Mesendoderm (in vitro differentiated cells): Measurements from ENCODE around the gene PCDHGA2.
A peak's percentile ranks its signal among the peaks of the same experiment; 100 is the strongest.

Experiments
- DNase-seq: peaks from one replicate; pipeline ENCODE4 v3.0.0; 2013
- H2AK5ac ChIP-seq: 2 replicates; pipeline ENCODE4 v1.6.1; 2013; ENCODE audit warnings: low read length, inconsistent platforms
- H2BK120ac ChIP-seq: 2 replicates; pipeline ENCODE4 v1.6.1; 2013; ENCODE audit warnings: low read depth, mild to moderate bottlenecking, low read length, moderate library complexity, mixed read lengths
- H2BK15ac ChIP-seq: replicated peaks from 2 replicates; pipeline ENCODE4 v1.6.1; 2013; ENCODE audit warnings: low read depth, mild to moderate bottlenecking, moderate library complexity
- H2BK5ac ChIP-seq: 2 replicates; pipeline ENCODE4 v1.6.1; 2013; ENCODE audit warnings: low read length, inconsistent platforms
- H3K18ac ChIP-seq: 2 replicates; pipeline ENCODE4 v1.6.1; 2013; ENCODE audit warnings: mild to moderate bottlenecking, low read length, mixed read lengths
- H3K23ac ChIP-seq: one replicate; pipeline ENCODE4 v1.6.1; 2013; ENCODE audit warnings: low read length
- H3K27ac ChIP-seq: 2 replicates; pipeline ENCODE4 v1.5.1; 2013; ENCODE audit warnings: low read depth, mild to moderate bottlenecking, inconsistent platforms, low read length, moderate library complexity
- H3K27me3 ChIP-seq: 2 replicates; pipeline ENCODE4 v1.6.1; 2013; ENCODE audit warnings: low read length, control low read depth, mild to moderate bottlenecking, inconsistent platforms; ENCODE audit not compliant: insufficient read depth, poor library complexity
- H3K36me3 ChIP-seq: 2 replicates; pipeline ENCODE4 v1.6.1; 2013; ENCODE audit warnings: low read length, inconsistent platforms; ENCODE audit not compliant: control insufficient read depth, insufficient read depth
- H3K4ac ChIP-seq: one replicate; pipeline ENCODE4 v1.6.1; 2013; ENCODE audit warnings: low read depth, mild to moderate bottlenecking, low read length, moderate library complexity
- H3K4me1 ChIP-seq: 2 replicates; pipeline ENCODE4 v1.6.1; 2013; ENCODE audit warnings: low read depth, low read length, inconsistent platforms; ENCODE audit not compliant: control insufficient read depth
- H3K4me2 ChIP-seq: 2 replicates; pipeline ENCODE4 v1.6.1; 2013; ENCODE audit warnings: low read length
- H3K4me3 ChIP-seq: 2 replicates; pipeline ENCODE4 v1.5.1; 2013; ENCODE audit warnings: mild to moderate bottlenecking, low read length
- H3K56ac ChIP-seq: one replicate; pipeline ENCODE4 v1.6.1; 2013; ENCODE audit warnings: low read length
- H3K79me1 ChIP-seq: 2 replicates; pipeline ENCODE4 v1.6.1; 2013; ENCODE audit warnings: low read length, inconsistent platforms
- H3K79me2 ChIP-seq: 2 replicates; pipeline ENCODE4 v1.6.1; 2013; ENCODE audit warnings: mild to moderate bottlenecking, low read length; ENCODE audit not compliant: control insufficient read depth, insufficient read depth
- H3K9ac ChIP-seq: 2 replicates; pipeline ENCODE4 v1.6.1; 2013; ENCODE audit warnings: low read length, inconsistent platforms
- H4K5ac ChIP-seq: one replicate; pipeline ENCODE4 v1.6.1; 2013; ENCODE audit warnings: low read length
- H4K8ac ChIP-seq: one replicate; pipeline ENCODE4 v1.6.1; 2013; ENCODE audit warnings: low read depth, mild to moderate bottlenecking, control low read depth, low read length, moderate library complexity
- WGBS: extraction: QIAGEN DNeasy Blood & Tissue Kit; methylation state at CpG from one replicate; pipeline ENCODE4 v1.1.7; 2013; ENCODE audit warnings: low lambda C conversion rate, missing lambda C conversion rate; ENCODE audit not compliant: insufficient coverage; ENCODE audit errors: extremely low coverage; 5-methylcytosine and 5-hydroxymethylcytosine counted together

PCDHGA2 gene

DNA sequence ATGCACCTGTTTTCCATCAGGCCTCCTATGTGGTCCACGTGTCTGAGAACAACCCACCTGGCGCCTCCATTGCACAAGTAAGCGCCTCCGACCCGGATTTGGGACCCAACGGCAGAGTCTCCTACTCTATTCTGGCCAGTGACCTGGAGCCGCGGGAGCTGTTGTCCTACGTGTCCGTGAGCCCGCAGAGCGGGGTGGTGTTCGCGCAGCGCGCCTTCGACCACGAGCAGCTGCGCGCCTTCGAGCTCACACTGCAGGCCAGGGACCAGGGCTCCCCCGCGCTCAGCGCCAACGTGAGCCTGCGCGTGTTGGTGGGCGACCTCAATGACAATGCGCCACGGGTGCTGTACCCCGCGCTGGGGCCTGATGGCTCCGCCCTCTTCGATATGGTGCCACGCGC is 13.0 kb downstream of the PCDHGA2 start:
- Histone ChIP-seq H3K79me1 (no peaks in the 10 kb centered on the region), H3K56ac (no peak overlapping the region), H4K5ac (no peak overlapping the region), H2AK5ac (no peak overlapping the region), H4K8ac (no peak overlapping the region), H3K27ac (no peak overlapping the region), H3K27me3 (no peaks in the 10 kb centered on the region), H3K79me2 (no peaks in the 10 kb centered on the region), H3K36me3 (no peaks in the 10 kb centered on the region), H3K18ac (no peak overlapping the region), H2BK15ac (no peak overlapping the region), H2BK5ac (no peak overlapping the region), H2BK120ac (no peak overlapping the region), H3K9ac (no peak overlapping the region), H3K4me2 (no peak overlapping the region), H3K4ac (no peak overlapping the region), H3K4me3 (no peak overlapping the region), H3K4me1 (no peaks in the 10 kb centered on the region), H3K23ac (no peak overlapping the region)
- no CpG with 5 or more reads among the region's 36 CpGs for WGBS
- no peak for DNase-seq

- Histone ChIP-seq H3K4me1 (no peaks in the 10 kb centered on the region), H3K79me2 (no peaks in the 10 kb centered on the region), H2BK15ac (no peak within 1 kb of the TSS), H2BK5ac (no peak within 1 kb of the TSS), H3K36me3 (no peaks in the 10 kb centered on the region), H3K4me3 (no peak within 1 kb of the TSS), H3K9ac (no peak within 1 kb of the TSS), H3K4ac (no peak within 1 kb of the TSS), H3K4me2 (no peak within 1 kb of the TSS), H3K27me3 (no peaks in the 10 kb centered on the region), H4K5ac (no peak within 1 kb of the TSS), H2AK5ac (no peak within 1 kb of the TSS), H3K23ac (no peak within 1 kb of the TSS), H3K79me1 (no peaks in the 10 kb centered on the region), H4K8ac (no peak within 1 kb of the TSS), H2BK120ac (no peak within 1 kb of the TSS), H3K27ac (no peak within 1 kb of the TSS), H3K18ac (no peak within 1 kb of the TSS), H3K56ac (no peak within 1 kb of the TSS)
- no CpG with 5 or more reads among the region's 29 CpGs for WGBS
- no peak for DNase-seq
These were observed 16.4 kb downstream of the PCDHGA2 start, which contains the start of gene PCDHGA4 for GRCh38 chr5:141354900-141355469. Gene PCDHGA4 (plus strand): TSS chr5:141355021. CDS start chr5:141355108, 87 bp downstream.

- Histone ChIP-seq H2BK5ac (no peak overlapping the region), H4K8ac (no peak overlapping the region), H4K5ac (no peak overlapping the region), H3K56ac (no peak overlapping the region), H3K27me3 (no peaks in the 10 kb centered on the region), H3K4ac (no peak overlapping the region), H3K9ac (no peak overlapping the region), H3K4me2 (no peak overlapping the region), H3K18ac (no peak overlapping the region), H3K27ac (no peak overlapping the region), H3K79me1 (no peaks in the 10 kb centered on the region), H2BK120ac (no peak overlapping the region), H3K23ac (no peak overlapping the region), H3K36me3 (no peaks in the 10 kb centered on the region), H3K4me3 (no peak overlapping the region), H3K79me2 (no peaks in the 10 kb centered on the region), H3K4me1 (no peaks in the 10 kb centered on the region), H2BK15ac (no peak overlapping the region), H2AK5ac (no peak overlapping the region)
- WGBS, result no CpG with 5 or more reads among the region's 24 CpGs
- no peak for DNase-seq
These were observed 17.1 kb downstream of the PCDHGA2 start for GRCh38 chr5:141355641-141356040.

DNA sequence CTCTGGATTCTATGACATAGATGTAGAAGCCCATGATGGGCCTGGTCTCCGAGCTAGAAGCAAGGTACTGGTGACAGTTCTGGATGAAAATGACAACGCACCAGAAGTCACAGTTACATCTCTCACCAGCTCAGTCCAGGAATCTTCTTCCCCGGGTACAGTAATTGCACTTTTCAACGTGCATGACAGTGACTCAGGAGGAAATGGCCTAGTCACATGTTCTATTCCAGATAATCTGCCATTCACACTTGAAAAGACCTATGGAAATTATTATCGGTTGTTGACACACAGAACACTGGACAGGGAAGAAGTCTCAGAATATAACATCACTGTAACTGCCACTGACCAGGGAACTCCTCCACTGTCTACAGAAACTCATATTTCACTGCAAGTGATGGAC is 17.6 kb downstream of the PCDHGA2 start:
- no peak overlapping the region for H3K9ac ChIP-seq
- no peaks in the 10 kb centered on the region for H3K36me3 ChIP-seq
- no peak overlapping the region for H3K23ac ChIP-seq
- no peak overlapping the region for H4K5ac ChIP-seq
- H2AK5ac ChIP-seq, result no peak overlapping the region
- no peak overlapping the region for H3K27ac ChIP-seq
- DNase-seq, result no peak
- H3K79me1 ChIP-seq, result no peaks in the 10 kb centered on the region
- H3K4me3 ChIP-seq, result no peak overlapping the region
- H2BK120ac ChIP-seq, result no peak overlapping the region
- H3K4me2 ChIP-seq, result no peak overlapping the region
- no peak overlapping the region for H2BK5ac ChIP-seq
- H3K4me1 ChIP-seq, result no peaks in the 10 kb centered on the region
- no CpG with 5 or more reads among the region's 5 CpGs for WGBS
- H3K18ac ChIP-seq, result no peak overlapping the region
- no peak overlapping the region for H3K56ac ChIP-seq
- no peak overlapping the region for H2BK15ac ChIP-seq
- H3K4ac ChIP-seq, result no peak overlapping the region
- H3K27me3 ChIP-seq, result no peaks in the 10 kb centered on the region
- H3K79me2 ChIP-seq, result no peaks in the 10 kb centered on the region
- H4K8ac ChIP-seq, result no peak overlapping the region

DNA sequence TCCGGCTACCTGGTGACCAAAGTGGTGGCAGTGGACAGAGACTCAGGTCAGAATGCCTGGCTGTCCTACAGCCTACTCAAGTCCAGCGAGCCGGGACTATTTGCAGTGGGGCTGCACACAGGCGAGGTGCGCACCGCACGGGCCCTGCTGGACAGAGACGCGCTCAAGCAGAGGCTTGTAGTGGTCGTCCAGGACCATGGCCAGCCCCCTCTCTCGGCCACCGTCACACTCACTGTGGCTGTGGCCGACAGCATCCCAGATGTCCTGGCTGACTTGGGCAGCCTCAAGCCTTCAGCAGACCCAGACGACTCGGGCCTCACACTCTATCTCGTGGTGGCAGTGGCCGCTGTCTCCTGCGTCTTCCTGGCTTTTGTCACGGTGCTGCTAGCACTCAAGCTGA is 18.4 kb downstream of the PCDHGA2 start:
- no CpG with 5 or more reads among the region's 19 CpGs for WGBS
- H2BK120ac ChIP-seq, result no peak overlapping the region
- no peaks in the 10 kb centered on the region for H3K79me2 ChIP-seq
- H3K9ac ChIP-seq, result no peak overlapping the region
- no peaks in the 10 kb centered on the region for H3K79me1 ChIP-seq
- no peaks in the 10 kb centered on the region for H3K4me1 ChIP-seq
- no peak overlapping the region for H2BK5ac ChIP-seq
- H3K23ac ChIP-seq, result no peak overlapping the region
- no peak overlapping the region for H3K27ac ChIP-seq
- no peaks in the 10 kb centered on the region for H3K27me3 ChIP-seq
- no peak overlapping the region for H4K8ac ChIP-seq
- no peak overlapping the region for H3K4ac ChIP-seq
- no peak overlapping the region for H2AK5ac ChIP-seq
- H3K56ac ChIP-seq, result no peak overlapping the region
- DNase-seq, result no peak
- no peak overlapping the region for H3K18ac ChIP-seq
- H4K5ac ChIP-seq, result no peak overlapping the region
- no peak overlapping the region for H3K4me2 ChIP-seq
- H3K4me3 ChIP-seq, result no peak overlapping the region
- no peaks in the 10 kb centered on the region for H3K36me3 ChIP-seq
- no peak overlapping the region for H2BK15ac ChIP-seq

DNA sequence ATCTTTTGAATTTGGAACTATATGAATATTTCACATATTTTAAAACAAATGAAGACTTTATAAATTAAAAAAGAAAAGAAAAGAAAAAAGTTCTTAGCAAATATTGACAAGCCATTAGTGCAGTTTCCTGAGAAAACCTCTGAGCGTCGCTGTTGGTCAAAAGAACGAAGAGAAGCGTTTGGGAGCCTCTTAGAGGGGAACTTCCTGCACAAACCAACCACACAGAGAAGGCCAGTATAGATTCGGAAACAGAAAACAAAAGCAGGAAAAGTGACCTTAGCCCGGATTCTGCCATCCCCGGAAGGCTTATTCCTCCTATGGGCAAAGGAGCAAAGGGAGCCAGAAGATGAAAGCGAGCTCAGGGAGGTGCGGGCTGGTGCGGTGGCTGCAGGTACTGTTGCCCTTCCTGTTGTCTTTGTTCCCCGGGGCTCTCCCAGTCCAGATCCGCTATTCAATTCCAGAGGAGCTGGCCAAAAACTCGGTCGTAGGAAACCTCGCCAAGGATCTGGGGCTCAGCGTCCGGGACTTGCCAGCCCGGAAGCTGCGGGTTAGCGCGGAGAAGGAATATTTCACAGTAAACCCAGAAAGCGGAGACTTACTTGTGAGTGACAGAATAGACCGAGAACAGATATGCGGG is 21.3 kb downstream of the PCDHGA2 start, which contains the start of gene PCDHGB2:
TSS of gene PCDHGB2 (plus strand) at position 205 of the 637 bp plus-strand sequence. CDS start at position 347, 142 bp downstream.
- Histone ChIP-seq H3K23ac (no peak within 1 kb of the TSS), H2BK5ac (no peak within 1 kb of the TSS), H2AK5ac (no peak within 1 kb of the TSS), H3K27me3 (no peaks in the 10 kb centered on the region), H3K79me2 (no peaks in the 10 kb centered on the region), H3K4me2 (no peak within 1 kb of the TSS), H2BK15ac (no peak within 1 kb of the TSS), H3K56ac (no peak within 1 kb of the TSS), H3K79me1 (no peaks in the 10 kb centered on the region), H3K9ac (no peak within 1 kb of the TSS), H3K4me3 (no peak within 1 kb of the TSS), H4K5ac (no peak within 1 kb of the TSS), H3K4me1 (no peaks in the 10 kb centered on the region), H3K27ac (no peak within 1 kb of the TSS), H4K8ac (no peak within 1 kb of the TSS), H3K4ac (no peak within 1 kb of the TSS), H3K36me3 (no peaks in the 10 kb centered on the region), H3K18ac (no peak within 1 kb of the TSS), H2BK120ac (no peak within 1 kb of the TSS)
- no CpG with 5 or more reads among the region's 24 CpGs for WGBS
- DNase-seq, result peak; percentile 73
